GM18511 (cell line): ENCODE measurements around the gene TNFRSF4.

Experiments
- ATAC-seq: cut with Tn5 transposase; IDR thresholded peaks from one replicate; pipeline ENCODE4 v1.9.1; 2021; ENCODE audit warnings: mild to moderate bottlenecking, moderate library complexity; ENCODE audit not compliant: unreplicated experiment

The TNFRSF4 gene

GRCh38 chr1:1171161-1171545 is 42.8 kb downstream of the TNFRSF4 start:
- ATAC-seq, result no peak

- ATAC-seq, result no peak
Observed at GRCh38 chr1:1170215-1171091, 43.5 kb downstream of the TNFRSF4 start.

GRCh38 chr1:1169429-1170214 is 44.3 kb downstream of the TNFRSF4 start:
- ATAC-seq, result no peak

DNA sequence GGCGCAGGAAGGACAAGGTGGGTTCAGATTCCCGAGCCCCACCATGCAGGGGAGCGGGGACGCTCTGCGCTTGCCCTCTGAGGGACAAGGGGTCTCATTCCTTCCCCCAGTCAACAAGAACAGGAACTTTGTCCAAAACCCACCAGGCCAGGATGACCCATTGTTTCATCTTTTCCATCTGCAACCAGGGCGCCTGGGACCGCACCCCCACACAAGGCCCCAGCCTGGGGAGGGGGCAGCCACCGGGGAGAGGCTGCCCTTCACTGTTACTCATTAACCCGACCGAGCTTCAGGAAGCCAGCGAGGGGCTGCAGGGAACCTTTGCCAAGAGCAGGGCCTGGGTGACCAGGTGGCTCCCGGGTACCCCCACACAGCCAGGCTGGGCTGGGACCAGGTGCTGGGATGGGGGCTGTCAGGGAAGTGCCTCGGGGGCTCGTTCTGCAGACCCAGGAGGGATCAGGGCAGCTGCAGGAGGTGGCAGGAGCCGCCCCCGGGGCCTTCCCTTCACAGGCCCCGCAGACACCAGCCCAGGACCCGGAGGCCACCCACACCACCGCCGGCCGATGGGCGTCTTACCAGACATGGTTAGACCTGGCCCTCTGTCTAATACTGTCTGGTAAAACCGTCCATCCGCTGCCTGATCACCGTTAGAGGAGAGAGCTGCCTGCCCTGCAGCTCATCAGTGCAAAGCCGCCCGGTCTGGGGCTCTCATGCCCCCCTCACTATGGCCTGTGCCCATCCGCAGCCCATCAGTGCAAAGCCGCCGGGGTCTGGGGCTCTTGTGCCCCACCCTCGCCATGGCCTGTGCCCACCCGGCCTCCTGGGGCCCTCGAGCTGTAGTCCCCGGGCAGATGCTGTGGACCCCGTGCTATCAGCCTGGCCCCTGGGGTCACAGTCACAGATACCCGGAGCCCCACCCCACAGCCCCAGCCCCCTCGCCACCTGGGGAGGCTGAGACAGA is 45.2 kb downstream of the TNFRSF4 start:
- ATAC-seq, result no peak

DNA sequence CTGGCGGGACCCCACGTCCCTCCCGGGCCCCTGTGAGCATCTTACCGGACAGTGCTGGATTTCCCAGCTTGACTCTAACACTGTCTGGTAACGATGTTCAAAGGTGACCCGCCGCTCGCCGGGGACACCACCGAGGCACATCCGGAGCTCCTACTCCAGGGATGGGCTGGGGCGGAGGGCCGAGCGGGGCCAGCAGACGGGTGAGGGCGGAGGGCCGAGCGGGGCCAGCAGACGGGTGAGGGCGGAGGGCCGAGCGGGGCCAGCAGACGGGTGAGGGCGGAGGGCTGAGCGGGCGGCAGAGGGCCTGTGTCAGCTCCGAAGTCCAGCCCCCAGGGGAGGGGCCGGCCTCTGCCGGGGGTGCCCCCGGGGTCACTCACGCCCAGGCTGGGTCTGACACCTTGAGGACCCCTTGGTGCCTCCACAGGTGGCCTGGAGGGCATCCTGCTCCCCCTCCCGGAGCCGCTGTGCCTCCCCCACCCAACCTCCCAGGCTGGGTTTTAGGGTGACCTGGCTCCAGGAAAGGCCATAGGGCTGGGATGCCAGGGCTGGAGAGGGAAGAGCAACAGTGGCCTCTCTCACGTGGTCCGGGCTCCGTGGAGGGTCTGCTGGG is 46.0 kb downstream of the TNFRSF4 start:
- no peak for ATAC-seq

- ATAC-seq, result no peak
Observed at GRCh38 chr1:1167398-1167821, 46.5 kb downstream of the TNFRSF4 start.

DNA sequence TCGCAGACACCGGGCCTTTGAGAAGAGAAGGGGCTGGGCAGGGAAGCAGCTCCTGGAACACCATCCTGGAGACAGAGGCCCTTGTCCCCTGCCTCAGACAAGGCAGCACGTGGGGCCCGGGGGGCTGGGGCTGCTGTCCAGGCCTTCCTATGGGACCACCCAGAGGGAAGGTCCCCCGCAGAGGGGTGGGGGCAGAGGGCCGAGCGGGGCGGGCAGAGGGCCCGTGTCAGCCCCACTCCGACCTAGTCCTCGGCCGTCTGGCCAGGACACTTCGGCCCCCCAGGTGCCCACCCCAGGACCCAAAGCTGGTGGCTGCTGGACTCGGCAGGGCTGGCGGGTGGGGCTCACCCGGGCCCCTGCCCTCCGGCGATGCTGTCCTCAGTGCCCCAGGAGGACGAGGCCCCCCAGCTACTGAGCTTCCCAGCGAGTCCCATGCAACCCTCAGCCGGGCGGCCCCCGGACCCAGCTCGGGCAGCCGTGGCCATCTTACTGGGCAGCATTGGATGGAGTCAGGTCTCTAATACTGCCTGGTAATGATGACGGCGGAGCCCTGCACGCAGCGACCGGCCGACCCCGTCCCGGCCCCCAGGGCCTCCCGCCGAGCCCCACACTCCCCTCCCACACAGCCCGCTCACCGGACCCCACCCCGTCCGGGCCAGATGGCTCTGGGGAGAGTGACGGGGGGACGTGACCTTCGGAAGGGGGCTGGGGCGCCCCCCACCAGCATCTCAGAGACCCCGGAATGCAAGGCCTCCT is 47.1 kb downstream of the TNFRSF4 start:
- ATAC-seq, result no peak

- ATAC-seq, result no peak
Observed at GRCh38 chr1:1165900-1166421, 48.0 kb downstream of the TNFRSF4 start.

DNA sequence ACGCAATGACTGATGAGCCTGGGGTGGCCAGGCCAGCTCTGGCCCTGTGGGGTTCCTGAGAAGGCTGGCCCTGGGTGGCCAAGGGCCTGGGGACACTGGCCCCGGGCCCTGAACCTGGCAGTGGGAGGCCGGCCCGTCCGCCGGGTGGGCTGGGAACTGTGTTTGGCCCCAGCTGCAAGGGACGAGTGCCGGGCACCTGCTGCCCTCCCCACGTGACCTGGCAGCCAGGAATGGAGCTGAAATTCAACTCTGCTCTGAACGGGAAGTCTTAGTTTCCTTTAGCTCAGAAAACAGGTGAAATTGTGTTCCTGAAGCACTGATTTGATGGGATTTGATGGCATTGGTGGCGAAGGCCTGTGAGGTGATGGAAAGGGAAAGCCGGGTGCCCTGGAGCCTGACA is 48.5 kb downstream of the TNFRSF4 start:
- no peak for ATAC-seq

DNA sequence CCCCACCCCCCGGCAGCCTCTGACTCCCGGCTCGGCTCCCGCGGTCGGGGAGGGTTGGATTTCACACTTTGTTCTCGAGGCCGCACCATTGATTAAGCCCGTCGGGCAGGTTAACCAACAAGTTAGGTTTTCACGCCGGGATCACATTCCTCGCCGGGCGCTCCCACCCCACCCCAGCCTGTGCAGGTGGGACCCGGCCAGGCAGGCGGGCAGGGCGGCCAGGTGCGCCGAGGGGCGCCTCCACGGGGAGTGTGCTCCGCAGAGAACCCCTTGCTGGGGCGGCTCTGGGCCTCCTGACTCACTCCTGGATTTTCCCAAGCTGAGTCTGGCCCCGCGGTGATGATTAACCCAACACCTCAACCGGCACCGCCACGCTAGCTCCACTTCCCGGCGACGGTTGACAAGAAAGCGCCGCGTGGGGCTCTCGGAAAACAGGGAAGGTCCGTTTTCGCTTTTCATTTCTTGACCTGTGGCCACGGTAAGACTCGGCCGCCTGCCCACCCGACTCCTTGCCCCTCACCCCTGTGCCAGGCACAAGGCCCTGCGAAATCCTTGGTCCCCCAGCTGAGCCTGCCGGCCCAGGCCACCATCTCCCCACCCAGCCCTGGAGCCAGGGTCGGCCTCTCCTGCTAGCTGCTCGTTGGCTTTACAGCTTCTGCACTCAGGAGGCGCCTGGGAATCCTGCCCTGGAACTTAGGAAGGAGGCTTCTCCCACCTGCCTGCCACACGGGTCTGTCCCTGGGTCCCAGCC is 49.1 kb downstream of the TNFRSF4 start:
- ATAC-seq, result no peak

DNA sequence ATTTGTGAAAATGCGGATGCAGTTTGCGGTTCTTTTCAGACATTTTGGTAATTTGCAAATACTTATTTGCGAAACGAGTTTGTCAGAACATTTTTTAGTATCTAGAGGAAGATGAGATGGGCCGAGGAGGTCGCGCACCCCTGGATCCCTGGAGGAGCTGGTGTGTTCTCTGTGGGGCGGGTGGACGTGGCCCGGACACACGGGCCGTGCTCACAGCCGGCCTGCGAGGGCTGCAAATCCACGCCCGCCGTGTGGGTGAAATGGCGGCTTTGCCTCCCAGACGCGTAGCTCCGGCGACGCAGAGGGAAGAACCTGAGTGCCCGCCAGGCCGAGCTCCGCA is 49.6 kb downstream of the TNFRSF4 start:
- no peak for ATAC-seq

DNA sequence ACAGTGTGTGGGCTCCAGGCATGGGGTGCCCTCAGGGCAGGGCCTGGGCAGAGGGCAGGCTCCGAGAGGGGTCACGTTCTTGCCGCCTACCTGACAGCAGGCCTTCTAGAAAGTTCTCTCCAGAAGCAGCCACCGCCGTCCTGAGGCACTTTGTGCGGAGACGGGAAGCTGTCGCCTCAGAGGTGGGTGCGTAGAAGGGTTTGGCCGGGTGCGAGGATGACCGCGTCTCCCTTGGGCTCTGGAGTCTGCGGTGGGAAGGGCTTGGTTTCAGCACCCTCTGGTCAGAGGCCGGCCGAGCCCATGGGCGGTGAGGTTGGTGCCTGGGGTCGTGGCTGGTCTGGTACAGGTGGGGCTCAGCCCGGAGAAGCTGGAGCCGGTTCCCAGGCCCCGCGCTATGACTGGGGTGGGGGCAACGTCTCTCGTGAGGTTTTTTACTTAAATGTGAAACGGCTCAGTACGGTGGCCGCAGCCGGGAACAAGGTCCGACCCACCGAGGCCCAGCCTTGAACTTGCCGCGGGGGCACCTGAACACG is 50.3 kb downstream of the TNFRSF4 start:
- no peak for ATAC-seq

DNA sequence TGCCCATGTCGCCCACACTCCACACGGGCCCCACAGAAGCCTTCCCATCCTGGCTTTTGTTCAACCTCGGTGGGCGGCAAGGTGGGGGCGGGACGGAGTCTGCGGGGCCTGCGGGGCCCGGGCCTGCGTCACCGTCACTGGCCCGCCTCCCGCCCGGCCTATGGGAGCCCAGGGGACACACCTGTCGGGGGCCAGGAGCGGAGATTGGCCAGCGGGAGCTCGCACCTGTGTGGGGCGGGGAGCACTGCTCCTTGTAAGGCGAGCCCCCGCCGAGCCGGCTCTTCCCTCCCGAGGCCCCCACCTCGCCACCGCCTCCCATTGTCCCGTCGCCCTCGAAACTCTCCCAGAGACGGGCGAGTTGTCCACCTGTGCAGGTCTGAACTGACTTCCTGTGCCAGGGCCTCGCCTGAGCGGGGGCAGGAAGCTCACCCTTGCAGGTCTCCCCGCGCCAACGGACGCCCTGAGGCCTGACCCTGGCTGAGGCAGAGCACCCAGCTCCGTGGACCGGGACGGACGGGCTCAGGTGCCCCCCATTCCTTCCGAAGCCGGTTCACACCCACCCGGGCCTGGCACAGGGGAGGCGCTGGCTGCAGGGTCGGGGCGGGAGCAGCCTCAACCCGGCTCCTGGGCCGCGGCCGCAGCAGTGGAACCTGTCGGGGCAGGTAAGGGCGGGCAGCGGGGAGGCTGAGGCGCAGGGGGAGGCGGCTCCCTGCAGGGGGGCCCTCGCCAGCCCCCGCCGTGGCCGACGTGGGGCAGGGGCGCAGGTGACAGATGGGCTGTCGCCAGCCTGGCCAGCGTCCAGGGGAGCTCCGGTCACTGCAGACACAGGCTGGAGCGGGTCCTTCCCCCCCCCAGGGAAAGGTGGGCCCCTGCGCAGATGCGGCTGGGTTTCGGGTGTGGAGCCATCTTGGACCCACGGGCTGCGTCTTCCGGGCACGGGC is 51.1 kb downstream of the TNFRSF4 start:
- ATAC-seq, result no peak

GRCh38 chr1:1161683-1162079 is 52.3 kb downstream of the TNFRSF4 start:
- ATAC-seq, result no peak
